ENCODE results near the gene TRAPPC1. TPM values are rescaled to one million over a fixed set of nuclear protein-coding genes. Genes with fewer than 3 reads are reported as not detected.

TRAPPC1 gene
- polyA plus RNA-seq, 1 of the 3 experiments (the other 2 are of a cell fraction), result 555 TPM

DNA sequence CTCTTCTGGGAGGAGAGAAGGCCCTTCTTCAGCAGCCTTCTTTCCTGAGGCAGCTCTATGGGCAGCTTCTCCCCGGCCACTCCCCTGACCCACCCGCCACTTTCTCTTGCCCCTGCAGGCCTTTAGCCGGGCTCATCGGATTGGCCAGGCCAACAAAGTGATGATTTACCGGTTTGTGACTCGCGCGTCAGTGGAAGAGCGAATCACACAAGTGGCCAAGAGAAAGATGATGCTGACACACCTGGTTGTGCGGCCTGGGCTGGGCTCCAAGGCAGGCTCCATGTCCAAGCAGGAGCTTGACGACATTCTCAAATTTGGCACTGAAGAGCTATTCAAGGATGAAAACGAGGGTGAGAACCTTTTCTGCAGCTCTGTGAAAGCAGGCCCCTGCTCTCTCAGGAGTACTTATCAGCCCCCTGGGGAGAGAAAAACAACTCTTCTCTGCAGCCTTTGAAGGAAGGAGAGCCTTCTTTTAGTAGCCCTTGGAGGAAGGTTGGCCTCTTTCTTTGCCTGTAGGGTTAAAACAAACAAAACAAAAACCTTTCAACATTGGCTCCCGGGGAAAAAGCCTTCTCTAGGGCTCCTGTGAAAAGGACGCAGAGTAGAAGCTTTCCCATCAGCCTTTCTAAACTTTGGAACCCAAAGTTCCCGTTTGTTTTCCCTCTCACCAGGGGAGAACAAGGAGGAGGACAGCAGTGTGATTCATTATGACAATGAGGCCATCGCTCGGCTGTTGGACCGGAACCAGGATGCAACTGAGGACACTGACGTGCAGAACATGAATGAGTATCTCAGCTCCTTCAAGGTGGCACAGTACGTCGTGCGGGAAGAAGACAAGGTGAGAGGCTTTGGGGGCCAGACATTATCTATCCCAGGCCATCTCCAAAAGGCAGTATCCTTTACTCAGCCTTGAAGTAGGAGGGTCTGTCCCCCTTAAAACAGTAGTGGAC is 28.3 kb downstream of the TRAPPC1 start:
- H2AFZ ChIP-seq (ENCODE audit: low read depth), result no peak overlapping the region
- WGBS (ENCODE audit: low lambda C conversion rate), result 92% methylated on average over 22 of the region's 22 CpGs
- no peaks in the 10 kb centered on the region for H3K4me1 ChIP-seq (ENCODE audit: control insufficient read depth in 1 of 2, insufficient read depth in 2 of 2, low read depth in 1 of 2, low read length in 1 of 2)
- H3K36me3 ChIP-seq (replicated peaks in 1 of 2; ENCODE audit: control insufficient read depth in 1 of 2, insufficient read depth in 2 of 2, low read length in 1 of 2), result peaks cover 62 to 95% of the 10 kb centered on the region in 2 experiments
- no peak overlapping the region for H3K4me3 ChIP-seq (ENCODE audit: low read depth in 2 of 2, low read length in 1 of 2)
- no peaks in the 10 kb centered on the region for H3F3A ChIP-seq (replicated peaks; ENCODE audit: insufficient read depth)
- no peaks in the 10 kb centered on the region for H3K27me3 ChIP-seq (ENCODE audit: insufficient read depth)
- ChIA-PET POLR2A (interaction anchor here (1.1 kb wide), 1 partner anchor 41 kb away, joined by 3 read pairs; no protein-coding TSS in a partner anchor), CTCF (interaction anchor here (0.8 to 9.4 kb wide), 8 partner anchors 9 to 216 kb away, joined by 3 to 143 read pairs (median 5); partner anchors contain the start of gene RNF227)
- no peaks in the 10 kb centered on the region for H3K9me2 ChIP-seq
- H3K79me2 ChIP-seq (ENCODE audit: insufficient read depth), result no peaks in the 10 kb centered on the region
- no peaks in the 10 kb centered on the region for H3K9me3 ChIP-seq
- no peak for TF ChIP-seq MEF2A (IDR thresholded peaks at IDR 0.05; ENCODE audit: borderline replicate concordance, low read depth)
- TF ChIP-seq EP300 (IDR thresholded peaks at IDR 0.05; ENCODE audit: borderline replicate concordance in 1 of 2, low read depth in 1 of 2, low read length in 1 of 2), result no peak
- TF ChIP-seq SMC3 (IDR thresholded peaks at IDR 0.05; ENCODE audit: low read depth, low read length), result no peak
- TF ChIP-seq, protein P1, sequence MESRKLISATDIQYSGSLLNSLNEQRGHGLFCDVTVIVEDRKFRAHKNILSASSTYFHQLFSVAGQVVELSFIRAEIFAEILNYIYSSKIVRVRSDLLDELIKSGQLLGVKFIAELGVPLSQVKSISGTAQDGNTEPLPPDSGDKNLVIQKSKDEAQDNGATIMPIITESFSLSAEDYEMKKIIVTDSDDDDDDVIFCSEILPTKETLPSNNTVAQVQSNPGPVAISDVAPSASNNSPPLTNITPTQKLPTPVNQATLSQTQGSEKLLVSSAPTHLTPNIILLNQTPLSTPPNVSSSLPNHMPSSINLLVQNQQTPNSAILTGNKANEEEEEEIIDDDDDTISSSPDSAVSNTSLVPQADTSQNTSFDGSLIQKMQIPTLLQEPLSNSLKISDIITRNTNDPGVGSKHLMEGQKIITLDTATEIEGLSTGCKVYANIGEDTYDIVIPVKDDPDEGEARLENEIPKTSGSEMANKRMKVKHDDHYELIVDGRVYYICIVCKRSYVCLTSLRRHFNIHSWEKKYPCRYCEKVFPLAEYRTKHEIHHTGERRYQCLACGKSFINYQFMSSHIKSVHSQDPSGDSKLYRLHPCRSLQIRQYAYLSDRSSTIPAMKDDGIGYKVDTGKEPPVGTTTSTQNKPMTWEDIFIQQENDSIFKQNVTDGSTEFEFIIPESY (IDR thresholded peaks at IDR 0.05; ENCODE audit: borderline replicate concordance, low read depth), result no peak
- no peak for TF ChIP-seq USF1 (IDR thresholded peaks at IDR 0.05; ENCODE audit: borderline replicate concordance, low read depth)
- TF ChIP-seq FOXJ3 (CRISPR knock-in tag; IDR thresholded peaks at IDR 0.05), result no peak
- TF ChIP-seq FOSL2 (IDR thresholded peaks at IDR 0.05; ENCODE audit: borderline replicate concordance, low read depth), result no peak
- no peak for TF ChIP-seq PBX3 (IDR thresholded peaks at IDR 0.05)
- TF ChIP-seq RXRA (IDR thresholded peaks at IDR 0.05; ENCODE audit: borderline replicate concordance, low read depth), result no peak
- no peak for TF ChIP-seq RAD21 (IDR thresholded peaks at IDR 0.05; ENCODE audit: low read length)
- TF ChIP-seq ELF1 (IDR thresholded peaks at IDR 0.05), result no peak
- TF ChIP-seq MXI1 (IDR thresholded peaks at IDR 0.05; ENCODE audit: low read depth, low read length), result no peak
- TF ChIP-seq USF2 (IDR thresholded peaks at IDR 0.05; ENCODE audit: borderline replicate concordance, low read depth, low read length), result no peak
- no peak overlapping the region for H3K27ac ChIP-seq (ENCODE audit: low read depth in 2 of 2, low read length in 1 of 2)
- H4K20me1 ChIP-seq (ENCODE audit: insufficient read depth), result no peaks in the 10 kb centered on the region
- DNase-seq, result no peak
- no peak overlapping the region for H3K4me2 ChIP-seq
- H3K9ac ChIP-seq, result no peak overlapping the region
